GM20000 (cell line): ENCODE results near the gene FOXP1.

ENCODE experiments used
- DNase-seq: peaks from one replicate; pipeline ENCODE4 v3.0.0; 2012; ENCODE audit warnings: low spot score
- TF ChIP-seq, protein P1 (sequence below): IDR thresholded peaks from 2 replicates; pipeline ENCODE4 v1.5.1; 2012; ENCODE audit warnings: mild to moderate bottlenecking, control low read depth; ENCODE audit errors: extremely low read depth, missing control alignments

The FOXP1 gene

DNA sequence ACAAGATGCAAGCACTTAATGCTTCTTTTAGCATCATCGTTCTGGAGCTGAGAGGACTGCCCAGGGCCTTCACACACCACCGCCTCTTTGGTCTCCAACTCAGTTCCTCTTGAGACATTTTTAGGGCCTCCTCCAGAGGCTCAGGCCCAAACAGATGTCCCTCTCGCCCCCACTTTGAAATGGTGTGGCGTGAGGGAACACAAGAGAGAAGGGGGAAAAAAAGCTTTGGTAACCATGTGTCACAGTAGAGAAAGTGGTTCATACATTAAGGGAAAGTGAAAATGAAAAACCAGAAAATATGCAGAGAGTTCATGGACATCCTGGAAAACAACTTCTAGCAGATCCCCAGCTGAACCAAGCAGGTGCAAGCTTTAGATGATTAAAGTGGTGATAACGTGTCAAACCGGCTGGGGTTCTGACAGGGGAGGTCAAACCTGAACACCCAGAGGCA, 33.1 kb upstream of the FOXP1 start:
- no peak for DNase-seq

DNA sequence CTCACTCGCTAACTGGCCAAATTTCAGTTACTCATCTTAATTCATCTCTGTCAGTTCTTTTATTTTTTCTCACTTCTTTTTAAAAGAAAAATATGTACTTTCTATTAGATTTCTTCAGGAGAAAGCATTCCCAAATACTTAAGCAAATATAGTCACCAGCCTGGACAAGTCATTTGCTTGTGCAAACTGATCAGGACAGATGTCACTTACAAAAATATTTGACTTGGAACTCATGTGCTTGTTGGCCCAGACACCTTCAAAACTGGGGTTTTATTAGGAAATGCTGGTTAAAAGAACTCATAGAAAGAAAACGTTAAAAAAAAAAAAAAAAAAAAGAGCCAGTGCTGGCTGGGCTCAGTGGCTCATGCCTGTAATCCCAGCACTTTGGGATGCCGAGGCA, 31.3 kb upstream of the FOXP1 start:
- no peak for DNase-seq
- TF ChIP-seq, protein P1, sequence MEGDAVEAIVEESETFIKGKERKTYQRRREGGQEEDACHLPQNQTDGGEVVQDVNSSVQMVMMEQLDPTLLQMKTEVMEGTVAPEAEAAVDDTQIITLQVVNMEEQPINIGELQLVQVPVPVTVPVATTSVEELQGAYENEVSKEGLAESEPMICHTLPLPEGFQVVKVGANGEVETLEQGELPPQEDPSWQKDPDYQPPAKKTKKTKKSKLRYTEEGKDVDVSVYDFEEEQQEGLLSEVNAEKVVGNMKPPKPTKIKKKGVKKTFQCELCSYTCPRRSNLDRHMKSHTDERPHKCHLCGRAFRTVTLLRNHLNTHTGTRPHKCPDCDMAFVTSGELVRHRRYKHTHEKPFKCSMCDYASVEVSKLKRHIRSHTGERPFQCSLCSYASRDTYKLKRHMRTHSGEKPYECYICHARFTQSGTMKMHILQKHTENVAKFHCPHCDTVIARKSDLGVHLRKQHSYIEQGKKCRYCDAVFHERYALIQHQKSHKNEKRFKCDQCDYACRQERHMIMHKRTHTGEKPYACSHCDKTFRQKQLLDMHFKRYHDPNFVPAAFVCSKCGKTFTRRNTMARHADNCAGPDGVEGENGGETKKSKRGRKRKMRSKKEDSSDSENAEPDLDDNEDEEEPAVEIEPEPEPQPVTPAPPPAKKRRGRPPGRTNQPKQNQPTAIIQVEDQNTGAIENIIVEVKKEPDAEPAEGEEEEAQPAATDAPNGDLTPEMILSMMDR: no peak

More for the DNA sequence above, 33.1 kb upstream of the FOXP1 start:
- TF ChIP-seq, protein P1: no peak

DNA sequence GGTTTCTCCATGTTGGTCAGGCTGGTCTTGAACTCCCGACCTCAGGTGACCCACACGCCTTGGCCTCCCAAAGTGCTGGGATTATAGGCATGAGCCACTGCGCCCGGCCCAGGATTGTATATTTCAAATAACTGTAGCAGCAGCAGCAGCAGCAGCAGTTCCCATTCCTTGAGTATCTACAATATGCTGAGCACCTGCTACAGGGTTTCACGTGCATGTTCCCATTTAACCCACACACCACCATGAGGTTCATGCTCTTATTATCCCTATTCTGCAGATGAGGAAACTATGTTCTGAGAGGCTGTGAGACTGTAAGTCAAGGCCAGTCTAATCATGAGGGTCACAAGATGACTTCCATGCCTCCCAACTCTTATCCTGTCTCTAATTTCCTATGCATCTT, 30.9 kb upstream of the FOXP1 start:
- TF ChIP-seq, protein P1: no peak
- DNase-seq: no peak

DNA sequence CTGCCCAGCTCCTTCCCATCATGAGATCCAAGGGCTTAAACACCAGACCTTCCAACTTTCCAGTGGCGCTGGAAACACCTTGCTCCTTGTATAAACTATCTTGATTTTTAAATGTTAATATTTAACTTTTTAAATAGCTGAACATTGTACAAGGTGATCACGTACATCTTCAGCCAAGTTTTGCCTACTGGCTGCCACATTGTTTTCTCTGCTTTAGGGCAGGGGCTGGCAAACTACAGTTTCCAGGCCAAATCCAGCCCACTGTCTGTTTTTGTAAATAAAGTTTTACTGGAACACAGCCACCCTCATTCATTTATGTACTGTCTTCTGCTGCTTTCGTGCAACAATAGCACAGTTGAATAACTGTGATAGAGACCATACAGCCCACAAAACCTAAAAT, 27.6 kb upstream of the FOXP1 start:
- DNase-seq: no peak
- TF ChIP-seq, protein P1: no peak

DNA sequence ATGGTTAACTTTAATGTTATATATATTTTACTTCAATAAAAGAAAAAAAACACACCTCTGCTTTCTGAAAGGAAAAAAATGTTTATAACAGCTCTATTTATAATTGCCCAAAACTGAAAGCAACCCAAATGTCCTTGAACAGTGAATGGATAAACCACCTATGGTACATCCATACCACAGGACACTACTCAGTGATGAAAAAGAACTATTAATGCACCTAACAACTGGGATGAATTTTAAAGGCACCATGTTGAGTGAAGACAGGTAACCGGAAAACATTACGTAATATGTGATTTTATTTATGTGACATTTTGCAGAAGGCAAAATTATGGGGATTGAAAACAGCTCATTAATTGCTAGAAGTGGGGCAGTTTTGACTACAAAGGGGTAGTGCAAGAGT, 23.8 kb upstream of the FOXP1 start:
- TF ChIP-seq, protein P1: no peak
- no peak for DNase-seq

DNA sequence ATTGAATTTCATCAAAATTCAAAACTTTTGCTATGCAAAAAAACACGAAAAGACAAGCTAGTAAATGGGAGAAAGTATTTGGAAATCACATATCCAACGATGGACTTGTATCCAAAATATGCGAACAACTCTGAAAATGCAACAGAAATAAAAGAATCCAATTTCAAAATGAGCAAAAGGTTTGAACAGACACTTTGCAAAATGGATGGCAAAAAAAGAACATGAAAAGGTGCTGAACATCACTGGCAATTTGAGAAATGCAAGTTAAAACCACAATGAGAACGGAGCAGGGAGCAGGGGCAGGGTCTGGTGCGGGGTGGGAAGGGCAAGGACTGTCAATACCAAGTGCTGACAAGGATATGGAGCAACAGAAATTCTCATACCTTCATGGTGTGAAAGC, 23.1 kb upstream of the FOXP1 start:
- TF ChIP-seq, protein P1: no peak
- no peak for DNase-seq

DNA sequence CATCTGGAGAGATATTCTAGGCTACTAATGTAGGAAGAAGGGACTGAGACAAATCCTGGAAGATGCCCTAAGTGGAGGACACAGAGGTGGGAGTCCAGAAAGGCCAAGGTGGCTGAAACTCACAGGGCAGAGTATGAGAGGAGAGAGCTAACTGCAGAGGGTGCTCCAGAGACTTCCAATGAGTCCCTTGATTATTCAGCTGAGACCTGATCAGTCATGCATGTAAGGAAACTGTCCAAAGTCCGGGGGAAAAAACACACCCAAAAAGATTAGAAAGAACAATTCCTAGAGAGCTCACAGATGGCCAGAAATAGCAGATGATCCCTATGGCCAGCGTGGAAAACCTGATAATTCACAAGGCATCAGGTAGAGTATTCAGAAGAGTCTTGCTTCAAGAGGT, 18.7 kb upstream of the FOXP1 start:
- TF ChIP-seq, protein P1: no peak

DNA sequence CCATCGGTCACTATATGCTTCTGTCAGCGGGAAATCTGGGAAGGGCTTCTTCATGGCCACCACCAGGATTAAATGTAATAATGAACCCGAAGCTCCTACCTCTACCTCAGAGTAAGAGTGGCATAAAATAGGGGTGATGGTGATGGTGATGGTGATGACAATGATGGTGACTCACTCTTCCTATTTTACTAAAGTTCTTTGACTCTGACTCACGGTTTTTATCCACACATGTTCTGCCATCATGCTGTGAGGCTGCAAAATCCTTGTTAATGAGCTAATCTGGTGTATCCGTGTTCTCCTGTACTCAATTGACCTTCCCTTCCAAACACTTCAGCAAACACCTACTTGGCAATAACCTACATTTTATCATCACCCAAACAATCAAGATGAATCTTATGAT, 18.3 kb upstream of the FOXP1 start:
- DNase-seq: no peak
- TF ChIP-seq, protein P1: no peak

More for the DNA sequence above, 18.7 kb upstream of the FOXP1 start:
- DNase-seq: no peak
